ENCODE measurements around the gene MED7. TPM values are rescaled to one million over a fixed set of nuclear protein-coding genes. Genes with fewer than 3 reads are reported as not detected.

Gene MED7
- total and polyA plus RNA-seq, 2 of the 8 experiments (the other 6 are each of a cell fraction or from before 2014, with no cell fraction given): 6.9 to 9.5 TPM

DNA sequence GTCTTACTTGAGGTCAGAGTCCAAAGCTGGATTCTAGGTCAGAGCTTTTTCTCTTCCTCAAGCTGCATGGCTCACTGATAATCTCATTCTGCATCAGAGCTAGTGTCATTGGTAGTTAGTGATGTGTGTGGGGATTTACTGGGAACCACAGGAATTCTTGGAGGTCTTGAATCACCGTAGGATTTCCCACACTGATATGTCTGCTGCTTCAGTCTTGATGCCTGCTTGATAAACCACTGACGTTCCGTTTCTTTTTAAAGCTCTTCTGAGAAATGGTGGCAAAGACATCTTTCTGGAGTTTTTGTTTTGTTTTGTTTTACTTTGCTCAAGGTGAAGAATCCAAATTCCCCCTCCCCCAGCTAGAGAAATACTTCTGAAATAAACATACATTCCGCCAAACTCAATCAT, 24.6 kb upstream of the MED7 start:
- Histone ChIP-seq H4K5ac (ENCODE audit: insufficient read length, low read depth, low read length) (no peak overlapping the region), H3K4me3 (ENCODE audit: extremely low read depth in 1 of 4, insufficient read depth in 2 of 4, low read depth in 3 of 4, low read length in 4 of 4) (no peak overlapping the region), H3K4me1 (replicated peaks in 1 of 4; ENCODE audit: control insufficient read depth in 3 of 4, insufficient read depth in 4 of 4, low read length in 3 of 4) (no peaks in the 10 kb centered on the region), H3K27ac (ENCODE audit: low read depth, low read length) (no peak overlapping the region), H3K79me1 (ENCODE audit: low read depth, low read length) (no peaks in the 10 kb centered on the region), H4K20me1 (replicated peaks in 1 of 2; ENCODE audit: control insufficient read depth in 1 of 2, insufficient read depth in 2 of 2, low read length in 2 of 2) (no peaks in the 10 kb centered on the region), H3K18ac (ENCODE audit: extremely low read depth, low read length) (no peak overlapping the region), H3K23me2 (ENCODE audit: low read depth, low read length) (no peaks in the 10 kb centered on the region; the same call in 1 of the 2 replicates), H2BK12ac (ENCODE audit: low read depth, low read length) (no peak overlapping the region), H3K27me3 (replicated peaks in 1 of 4; ENCODE audit: control insufficient read depth in 3 of 4, extremely low read depth in 1 of 4, insufficient read depth in 3 of 4, low read length in 3 of 4) (no peaks in the 10 kb centered on the region), H3K79me2 (ENCODE audit: control insufficient read depth in 1 of 2, insufficient read depth in 2 of 2, low read length in 2 of 2) (no peaks in the 10 kb centered on the region), H2AK5ac (ENCODE audit: low read depth, low read length) (no peak overlapping the region), H3K9me3 (ENCODE audit: insufficient read depth in 2 of 2, low read depth in 1 of 2, low read length in 1 of 2) (no peaks in the 10 kb centered on the region), H2BK120ac (replicated peaks; ENCODE audit: low read depth, low read length) (no peak overlapping the region), H2BK15ac (ENCODE audit: low read length) (no peak overlapping the region), H3K36me3 (ENCODE audit: control insufficient read depth in 2 of 4, insufficient read depth in 4 of 4, low read length in 3 of 4) (no peaks in the 10 kb centered on the region), H4K8ac (ENCODE audit: extremely low read depth, insufficient read depth, low read length) (no peak overlapping the region), H3K9ac (replicated peaks in 1 of 4; ENCODE audit: extremely low read depth in 1 of 4, low read depth in 3 of 4, low read length in 3 of 4) (no peak overlapping the region), H3K23ac (ENCODE audit: insufficient read length) (no peak overlapping the region), H3K4ac (replicated peaks; ENCODE audit: insufficient read length, low read depth, low read length) (no peak overlapping the region), H2AFZ (ENCODE audit: low read length) (no peak overlapping the region), H4K91ac (replicated peaks; ENCODE audit: insufficient read length, low read length) (no peak overlapping the region), H2BK20ac (ENCODE audit: low read length) (no peak overlapping the region), H2BK5ac (ENCODE audit: low read depth, low read length) (no peak overlapping the region), H3K4me2 (ENCODE audit: insufficient read depth in 1 of 2, low read depth in 2 of 2, low read length in 2 of 2) (no peak overlapping the region), H3K14ac (ENCODE audit: insufficient read length) (no peak overlapping the region), H3K56ac (replicated peaks; ENCODE audit: insufficient read length, low read depth, low read length) (no peak overlapping the region)
- WGBS, 2 experiments (ENCODE audit: extremely low coverage in 1 of 2, insufficient coverage in 1 of 2, insufficient read length in 1 of 2, insufficient replicate concordance in 2 of 2, low coverage in 1 of 2, low lambda C conversion rate in 2 of 2, missing lambda C conversion rate in 1 of 2): 91% methylated on average over 4 of the region's 4 CpGs; no CpG with 5 or more reads in 1 of the 2 experiments
- CTCF ChIA-PET (ENCODE audit: partially characterized antibody): interaction anchor here (2.1 kb wide), 1 partner anchor 19 kb away, joined by 9 read pairs; no protein-coding TSS in a partner anchor
- DNase-seq (ENCODE audit: low read depth in 1 of 2, low spot score in 2 of 2) (no peak), FAIRE-seq (no peak)
- POLR2A ChIA-PET (ENCODE audit: partially characterized antibody): no interaction called here
- TF ChIP-seq KDM1A (IDR thresholded peaks at IDR 0.05; ENCODE audit: borderline replicate concordance, low read length) (no peak), SIRT6 (IDR thresholded peaks at IDR 0.05; ENCODE audit: low read length) (no peak), TAF1 (IDR thresholded peaks at IDR 0.05; ENCODE audit: low read depth, low read length) (no peak), BRCA1 (IDR thresholded peaks at IDR 0.05; ENCODE audit: low read depth, low read length) (no peak), CBX5 (IDR thresholded peaks at IDR 0.05; ENCODE audit: low read depth, low read length) (no peak), HDAC2 (IDR thresholded peaks at IDR 0.05; ENCODE audit: borderline replicate concordance in 1 of 2, low read depth in 2 of 2, low read length in 2 of 2) (no peak), SAP30 (IDR thresholded peaks at IDR 0.05; ENCODE audit: insufficient read depth, insufficient replicate concordance, low read length) (no peak), RNF2 (IDR thresholded peaks at IDR 0.05; ENCODE audit: borderline replicate concordance, low read depth, low read length, missing control alignments, poor library complexity, severe bottlenecking) (no peak), CEBPB (IDR thresholded peaks at IDR 0.05; ENCODE audit: low read depth, low read length) (no peak), PHF8 (conservative IDR thresholded peaks at IDR 0.05; ENCODE audit: low read depth, low read length) (no peak), RXRA (IDR thresholded peaks at IDR 0.05; ENCODE audit: insufficient read depth, low read depth, low read length) (no peak)
- TF ChIP-seq, protein P1, sequence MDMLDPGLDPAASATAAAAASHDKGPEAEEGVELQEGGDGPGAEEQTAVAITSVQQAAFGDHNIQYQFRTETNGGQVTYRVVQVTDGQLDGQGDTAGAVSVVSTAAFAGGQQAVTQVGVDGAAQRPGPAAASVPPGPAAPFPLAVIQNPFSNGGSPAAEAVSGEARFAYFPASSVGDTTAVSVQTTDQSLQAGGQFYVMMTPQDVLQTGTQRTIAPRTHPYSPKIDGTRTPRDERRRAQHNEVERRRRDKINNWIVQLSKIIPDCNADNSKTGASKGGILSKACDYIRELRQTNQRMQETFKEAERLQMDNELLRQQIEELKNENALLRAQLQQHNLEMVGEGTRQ (IDR thresholded peaks at IDR 0.05; ENCODE audit: low read length): no peak
